ENCODE results near the gene MTHFD1L. TPM values are rescaled to one million over a fixed set of nuclear protein-coding genes. Genes with fewer than 3 reads are reported as not detected.

MTHFD1L gene
- total RNA-seq, 1 donor from 2014 or later: 3.1 TPM

- DNase-seq: no peak
- Histone ChIP-seq H3K4me1 (peaks cover 4% of the 10 kb centered on the region), H3K27ac (replicated peaks) (no peak overlapping the region), H3K36me3 (no peaks in the 10 kb centered on the region), H3K4me3 (no peak overlapping the region), H3K9me3 (replicated peaks) (no peaks in the 10 kb centered on the region), H3K27me3 (ENCODE audit: low read depth) (no peaks in the 10 kb centered on the region)
- intact Hi-C loops (cut with micrococcal nuclease): no loop called here
- no peak for TF ChIP-seq CTCF (IDR thresholded peaks at IDR 0.05; ENCODE audit: borderline replicate concordance)
Measured at GRCh38 chr6:150999107-150999506, 133.6 kb downstream of the MTHFD1L start.

GRCh38 chr6:150999576-150999975 lies 134.1 kb downstream of the MTHFD1L start:
- TF ChIP-seq CTCF (IDR thresholded peaks at IDR 0.05; ENCODE audit: borderline replicate concordance): no peak
- H3K27me3 ChIP-seq (ENCODE audit: low read depth): no peaks in the 10 kb centered on the region

GRCh38 chr6:151001387-151002056 lies 136.0 kb downstream of the MTHFD1L start:
- intact Hi-C loops (cut with micrococcal nuclease): no loop called here

More at GRCh38 chr6:150999576-150999975, 134.1 kb downstream of the MTHFD1L start:
- Histone ChIP-seq H3K27ac (replicated peaks) (no peak overlapping the region), H3K4me3 (no peak overlapping the region), H3K36me3 (no peaks in the 10 kb centered on the region), H3K4me1 (peaks cover 8% of the 10 kb centered on the region), H3K9me3 (replicated peaks) (no peaks in the 10 kb centered on the region)
- intact Hi-C loops (cut with micrococcal nuclease): no loop called here
- no peak for DNase-seq

GRCh38 chr6:151002057-151002450 lies 136.6 kb downstream of the MTHFD1L start:
- H3K27me3 ChIP-seq (ENCODE audit: low read depth): no peaks in the 10 kb centered on the region
- H3K27ac ChIP-seq (replicated peaks): no peak overlapping the region
- H3K4me1 ChIP-seq: peaks cover 19% of the 10 kb centered on the region
- intact Hi-C loops (cut with micrococcal nuclease): no loop called here
- no peak for TF ChIP-seq CTCF (IDR thresholded peaks at IDR 0.05; ENCODE audit: borderline replicate concordance)
- H3K36me3 ChIP-seq: no peaks in the 10 kb centered on the region
- H3K9me3 ChIP-seq (replicated peaks): no peaks in the 10 kb centered on the region
- DNase-seq: no peak
- no peak overlapping the region for H3K4me3 ChIP-seq

More at GRCh38 chr6:151001387-151002056, 136.0 kb downstream of the MTHFD1L start:
- Histone ChIP-seq H3K9me3 (replicated peaks) (no peaks in the 10 kb centered on the region), H3K4me3 (no peak overlapping the region), H3K4me1 (peaks cover 19% of the 10 kb centered on the region), H3K27me3 (ENCODE audit: low read depth) (no peaks in the 10 kb centered on the region), H3K36me3 (no peaks in the 10 kb centered on the region), H3K27ac (replicated peaks) (no peak overlapping the region)
- no peak for TF ChIP-seq CTCF (IDR thresholded peaks at IDR 0.05; ENCODE audit: borderline replicate concordance)
- DNase-seq: no peak

GRCh38 chr6:151002491-151002935 lies 137.0 kb downstream of the MTHFD1L start:
- no peak for DNase-seq
- no peak overlapping the region for H3K4me3 ChIP-seq
- no peak overlapping the region for H3K27ac ChIP-seq (replicated peaks)
- intact Hi-C loops (cut with micrococcal nuclease): no loop called here
- no peaks in the 10 kb centered on the region for H3K36me3 ChIP-seq
- no peak for TF ChIP-seq CTCF (IDR thresholded peaks at IDR 0.05; ENCODE audit: borderline replicate concordance)
- H3K9me3 ChIP-seq (replicated peaks): no peaks in the 10 kb centered on the region
- H3K27me3 ChIP-seq (ENCODE audit: low read depth): no peaks in the 10 kb centered on the region
- peaks cover 19% of the 10 kb centered on the region for H3K4me1 ChIP-seq
